ENCODE data around the gene B4GALT1.

The B4GALT1 gene, protein sequence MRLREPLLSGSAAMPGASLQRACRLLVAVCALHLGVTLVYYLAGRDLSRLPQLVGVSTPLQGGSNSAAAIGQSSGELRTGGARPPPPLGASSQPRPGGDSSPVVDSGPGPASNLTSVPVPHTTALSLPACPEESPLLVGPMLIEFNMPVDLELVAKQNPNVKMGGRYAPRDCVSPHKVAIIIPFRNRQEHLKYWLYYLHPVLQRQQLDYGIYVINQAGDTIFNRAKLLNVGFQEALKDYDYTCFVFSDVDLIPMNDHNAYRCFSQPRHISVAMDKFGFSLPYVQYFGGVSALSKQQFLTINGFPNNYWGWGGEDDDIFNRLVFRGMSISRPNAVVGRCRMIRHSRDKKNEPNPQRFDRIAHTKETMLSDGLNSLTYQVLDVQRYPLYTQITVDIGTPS

DNA sequence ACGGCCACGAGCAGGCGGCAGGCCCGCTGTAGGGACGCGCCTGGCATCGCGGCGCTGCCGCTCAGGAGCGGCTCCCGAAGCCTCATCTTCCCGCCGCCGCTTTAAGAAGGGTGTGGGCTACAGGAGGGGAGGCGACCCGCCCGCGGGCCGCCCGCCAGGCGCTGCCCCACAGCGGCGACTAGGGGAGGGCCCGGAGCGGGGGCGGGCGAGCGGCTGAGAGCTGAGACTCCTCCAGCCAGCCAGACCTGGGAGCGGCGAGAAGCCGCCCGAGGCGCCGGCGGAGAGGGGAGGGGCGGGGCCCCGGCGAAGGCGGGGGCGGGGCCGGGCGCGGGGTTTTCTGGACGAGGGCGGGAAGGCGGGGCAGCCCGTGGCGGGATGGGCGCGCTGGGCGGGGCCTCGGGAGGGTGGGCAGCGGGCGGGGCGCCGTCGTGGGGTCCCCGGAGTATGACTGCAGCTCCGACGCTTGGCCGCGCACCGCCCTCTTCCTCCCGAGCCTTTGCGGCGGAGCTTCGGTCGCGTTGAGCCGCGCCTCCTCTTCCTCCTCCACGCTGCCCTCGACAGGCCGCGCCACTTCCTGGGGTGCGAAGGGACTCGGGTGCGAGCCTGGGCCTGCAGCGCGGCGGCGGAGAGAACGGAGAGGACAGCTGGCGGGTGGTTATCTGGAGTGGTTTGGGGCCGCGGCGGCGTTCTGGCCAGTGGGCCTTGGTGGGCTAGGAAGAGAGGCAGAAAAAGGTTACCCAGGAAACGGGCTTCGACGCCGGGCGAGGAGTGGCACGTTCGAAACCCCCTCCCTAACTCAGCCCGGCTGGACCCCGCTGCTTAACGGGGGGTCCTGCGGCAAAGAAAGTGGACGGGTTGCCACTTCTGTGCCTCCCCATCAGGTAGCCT, at the start of gene B4GALT1:
Gene B4GALT1, minus strand, starts transcription at position 253 of the 888 bp plus-strand sequence. Its CDS starts 167 bp downstream, at position 86.
- DNase-seq, result peak; percentile 88

DNA sequence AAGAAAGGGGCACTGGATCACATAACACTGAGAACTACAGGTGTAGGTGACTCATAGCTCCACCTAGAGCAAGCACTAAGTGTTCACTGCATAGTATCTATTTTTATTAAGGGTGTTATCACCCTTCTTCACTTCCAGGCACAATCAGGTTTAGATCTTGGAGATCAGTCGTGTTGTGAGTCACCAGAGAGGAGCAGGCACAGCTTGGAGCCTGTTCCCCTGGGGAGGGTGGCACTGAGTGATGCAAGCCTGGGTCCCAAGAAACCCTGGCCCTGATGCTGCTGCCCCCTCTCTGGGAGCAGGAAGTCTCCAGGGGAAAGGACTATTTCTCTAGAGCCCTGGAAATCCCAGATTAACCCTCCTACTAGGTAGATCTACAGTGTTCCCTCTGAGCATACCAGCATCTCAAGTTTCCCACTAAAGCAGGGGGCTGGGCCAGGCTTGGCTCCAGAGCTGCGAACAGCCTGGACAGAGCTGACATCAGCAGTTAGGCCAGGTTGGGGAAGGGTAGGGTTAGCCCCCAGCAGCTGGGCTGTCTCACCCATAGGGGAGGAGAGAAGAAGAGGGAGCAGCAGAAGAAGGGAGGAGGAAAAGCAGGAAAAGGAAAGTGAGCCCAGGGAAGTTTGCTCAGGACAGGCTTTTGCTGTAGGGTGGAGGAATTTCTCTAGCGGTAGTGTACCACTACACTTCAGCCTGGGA, 44.7 kb upstream of the B4GALT1 start:
- no peak for DNase-seq

DNA sequence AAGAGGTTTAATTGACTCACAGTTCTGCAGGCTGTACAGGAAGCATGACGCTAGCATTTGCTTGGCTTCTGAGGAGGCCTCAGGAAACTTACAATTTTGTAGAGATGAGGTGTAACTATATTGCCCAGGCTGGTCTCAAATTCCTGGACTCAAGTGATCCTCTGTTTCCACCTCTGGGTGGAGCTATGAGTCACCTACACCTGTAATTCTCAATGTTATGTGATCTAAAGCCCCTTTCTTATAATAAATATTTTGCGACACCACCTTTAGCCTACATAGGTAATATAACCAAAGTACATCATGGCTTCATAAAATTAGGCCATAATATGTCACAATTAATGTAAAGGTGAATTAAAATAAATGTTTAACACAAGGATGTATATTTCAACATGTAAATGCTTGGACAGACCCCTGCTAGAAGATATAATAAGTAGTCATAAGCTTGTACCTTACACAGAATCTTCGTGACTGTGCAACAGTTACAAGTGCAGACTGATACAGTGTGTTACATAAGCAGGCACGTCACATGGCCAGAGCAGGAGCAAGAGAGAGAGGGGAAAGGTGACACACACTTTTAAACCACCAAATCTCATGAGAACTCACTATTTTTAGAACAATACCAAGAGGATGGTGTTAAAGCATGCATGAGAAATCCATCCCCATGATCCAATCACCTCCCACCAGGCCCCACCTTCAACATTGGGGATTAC, 43.0 kb upstream of the B4GALT1 start:
- DNase-seq, result no peak

DNA sequence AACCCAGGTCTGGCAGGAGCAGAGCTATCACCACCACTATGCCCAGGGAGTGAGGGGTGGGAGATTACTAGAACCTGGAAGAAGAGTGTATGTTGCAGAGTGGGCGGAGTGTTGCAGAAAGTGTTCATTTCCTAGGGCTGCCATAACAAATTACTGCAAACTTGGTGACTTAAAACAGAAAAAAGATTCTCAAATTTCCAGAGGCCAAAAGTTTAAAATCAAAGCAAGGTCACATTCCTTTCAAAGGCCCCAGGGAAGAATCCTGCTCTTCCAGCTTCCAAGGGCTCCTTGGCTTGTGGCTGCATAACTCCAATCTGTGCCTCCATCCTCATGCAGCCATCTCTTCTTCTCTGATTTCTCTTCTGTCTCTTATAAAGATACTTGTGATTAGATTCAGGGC, 42.3 kb upstream of the B4GALT1 start:
- no peak for DNase-seq

DNA sequence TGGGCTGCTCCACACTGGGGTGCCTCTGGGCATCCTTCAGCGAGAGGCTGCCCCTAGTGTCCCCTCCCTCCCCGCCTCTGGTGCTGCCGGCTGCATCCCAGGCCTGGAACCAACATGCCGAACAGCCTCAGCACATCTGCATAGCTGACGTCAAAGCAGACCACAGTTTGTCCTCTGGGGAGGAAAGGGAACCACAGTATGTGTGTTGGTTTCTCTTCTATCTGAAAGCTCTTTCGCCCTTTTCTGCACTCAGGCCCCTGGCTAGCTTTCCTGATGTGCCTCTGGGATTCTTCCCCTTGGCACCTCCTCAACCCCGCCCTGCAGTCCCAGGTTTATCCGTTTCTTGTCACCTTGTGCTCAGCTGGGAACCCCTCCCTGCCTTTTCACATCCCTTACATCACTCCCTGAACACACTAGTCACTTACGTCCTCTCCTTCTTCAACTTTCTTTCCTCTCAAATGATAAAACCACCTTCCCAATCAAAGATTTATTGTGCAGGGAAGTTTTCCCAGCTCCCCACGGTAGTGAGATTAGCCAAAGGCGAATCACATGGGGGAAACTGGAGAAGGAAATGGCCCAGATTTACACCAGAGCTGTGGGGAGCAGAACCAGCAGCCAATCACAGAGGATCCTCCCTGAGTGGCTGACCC, 35.5 kb upstream of the B4GALT1 start:
- DNase-seq, result no peak

DNA sequence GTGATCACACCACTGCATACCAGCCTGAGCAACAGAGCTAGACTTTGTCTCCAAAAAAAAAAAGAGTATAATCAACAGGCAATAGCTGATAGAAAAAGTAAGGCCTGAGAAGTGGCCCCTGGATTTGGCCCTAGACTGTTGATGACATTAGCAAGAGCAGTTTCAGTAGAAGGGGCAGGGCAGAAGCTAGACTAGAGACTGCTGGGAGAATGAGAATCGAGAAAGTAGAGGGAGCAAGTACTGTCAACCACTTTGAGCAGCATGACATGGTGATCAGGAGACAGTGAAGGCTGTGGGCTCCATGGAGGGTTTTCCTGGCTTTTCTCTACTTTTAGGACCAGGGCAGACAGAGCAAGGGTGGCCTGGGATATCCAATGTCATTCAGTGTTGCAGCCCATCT, 34.9 kb upstream of the B4GALT1 start:
- DNase-seq, result no peak

DNA sequence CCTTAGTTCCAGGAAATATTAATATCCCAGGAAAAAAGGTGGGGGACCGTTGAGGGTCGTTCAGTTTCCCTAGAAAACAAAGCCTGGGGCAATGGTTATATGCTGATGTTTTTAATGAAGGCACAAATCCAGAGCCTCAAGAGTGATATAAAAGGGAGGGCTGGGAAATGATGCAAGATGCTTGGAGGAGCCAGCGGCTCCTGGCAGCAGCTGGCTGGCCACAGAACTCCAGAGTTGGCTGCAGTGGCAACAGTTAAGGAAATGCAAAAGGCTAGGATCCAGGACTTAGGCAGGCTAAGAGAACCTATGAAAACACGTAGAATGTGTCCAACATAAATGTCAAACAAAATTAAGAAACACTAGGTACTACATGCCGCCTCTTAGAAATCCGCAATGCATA, 31.0 kb upstream of the B4GALT1 start:
- DNase-seq, result no peak

DNA sequence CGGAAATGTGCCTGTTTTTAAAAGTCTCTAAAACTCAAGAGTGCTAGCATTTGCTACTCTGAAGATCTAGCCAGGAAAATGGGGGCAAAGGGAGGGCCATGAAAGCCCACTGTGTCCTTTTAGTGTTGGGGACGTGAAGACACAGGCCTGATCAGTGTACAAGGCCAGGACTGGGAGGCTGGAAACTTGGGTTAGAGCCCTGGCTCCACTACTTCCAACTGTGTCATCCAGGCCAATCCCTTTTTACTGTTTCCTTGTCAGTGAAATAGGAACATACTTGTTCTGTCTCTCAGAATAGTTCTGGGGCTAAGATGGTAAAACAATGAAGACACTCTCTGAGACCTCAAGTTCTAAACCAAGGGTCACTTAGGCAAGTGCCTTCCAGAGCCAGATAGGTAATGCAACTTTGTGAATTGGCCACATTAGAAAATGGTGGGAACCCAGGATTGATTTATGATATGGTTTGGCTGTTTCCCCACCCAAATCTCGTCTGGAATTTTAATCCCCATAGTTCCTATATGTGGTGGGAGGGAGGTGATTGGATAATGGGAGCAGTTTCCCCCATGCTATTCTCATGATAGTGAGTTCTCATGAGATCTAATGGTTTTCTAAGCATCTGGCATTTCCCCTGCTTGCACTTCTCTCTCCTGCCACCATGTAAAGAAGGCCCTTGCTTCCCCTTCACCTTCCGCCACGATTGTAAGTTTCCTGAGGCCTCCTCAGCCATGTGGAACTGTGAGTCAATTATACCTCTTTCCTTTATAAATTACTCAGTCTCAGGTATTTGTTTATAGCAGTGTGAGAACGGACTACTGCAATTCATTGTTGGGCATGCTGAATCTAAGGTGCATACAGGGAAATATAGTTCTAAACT, 30.4 kb upstream of the B4GALT1 start:
- no peak for DNase-seq

DNA sequence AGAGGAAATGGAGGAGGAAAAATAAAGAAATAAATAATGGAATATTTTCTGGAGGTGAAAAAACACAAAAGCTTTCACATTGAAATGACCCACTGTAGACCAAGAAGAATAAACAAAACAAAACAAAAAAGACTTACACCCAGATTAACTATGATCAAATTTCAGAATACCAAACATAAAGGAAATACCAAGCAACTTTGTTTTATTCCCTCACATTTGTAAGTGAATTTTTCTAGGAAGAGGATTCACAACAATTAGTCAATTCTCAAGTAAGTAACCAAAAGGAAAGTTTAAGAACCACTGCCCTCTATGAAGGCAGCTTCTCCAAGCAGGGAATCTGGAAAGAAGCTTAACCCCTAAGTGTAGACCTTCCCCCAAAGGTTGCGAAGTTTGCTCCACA, 29.6 kb upstream of the B4GALT1 start:
- no peak for DNase-seq

DNA sequence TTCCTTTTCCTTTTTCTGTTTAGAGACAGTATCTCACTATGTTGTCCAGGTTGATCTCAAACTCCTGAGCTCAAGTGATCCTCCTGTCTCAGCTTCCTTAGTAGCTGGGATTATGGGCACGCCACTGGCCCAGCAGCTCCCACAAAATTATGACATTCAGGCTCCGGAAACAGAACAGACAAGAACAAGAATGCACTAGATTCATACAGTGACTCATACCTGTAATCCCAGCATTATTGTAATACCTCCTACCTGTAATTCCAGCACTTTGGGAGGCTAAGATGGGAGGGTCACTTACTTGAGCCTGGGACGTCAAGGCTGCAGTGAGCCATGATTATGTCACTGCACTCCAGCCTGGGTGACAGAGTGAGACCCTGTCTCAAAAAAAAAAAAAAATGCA, 26.7 kb upstream of the B4GALT1 start:
- no peak for DNase-seq

DNA sequence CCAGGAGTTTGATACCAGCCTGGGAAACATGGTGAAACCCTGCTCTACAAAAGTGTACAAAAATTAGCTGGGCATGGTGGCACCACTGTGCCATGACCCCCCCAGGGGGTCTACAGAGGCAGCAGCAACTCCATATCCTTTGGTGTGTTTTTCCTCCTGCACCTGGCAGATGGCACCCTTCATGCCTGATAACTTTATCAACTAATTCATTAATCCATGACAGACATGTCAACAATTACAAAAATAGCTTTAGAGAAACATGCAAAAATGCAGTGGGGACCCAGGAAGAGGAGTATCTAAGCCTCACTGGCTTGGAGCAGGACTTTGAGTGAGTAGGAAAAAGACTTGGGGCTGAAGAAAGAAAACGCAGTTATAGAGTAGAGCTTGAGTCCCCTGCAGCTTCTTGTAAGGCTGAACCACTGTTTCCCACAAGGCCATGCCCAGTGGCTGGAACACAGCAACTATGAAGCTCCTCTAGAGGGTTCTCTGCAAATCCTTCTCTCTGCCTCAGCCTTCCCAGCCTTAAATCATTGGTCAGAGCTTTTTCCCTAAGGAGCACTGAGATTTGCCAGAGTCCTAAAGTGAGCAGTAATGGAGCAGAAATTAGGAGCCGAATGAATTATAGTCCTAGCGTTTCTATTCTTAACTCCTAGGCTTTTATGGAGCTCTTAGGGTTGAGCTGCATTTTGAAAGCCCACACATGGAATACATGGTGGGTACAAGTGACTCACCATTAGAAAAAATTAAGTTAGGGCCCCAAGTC, 25.5 kb upstream of the B4GALT1 start:
- DNase-seq, result no peak

DNA sequence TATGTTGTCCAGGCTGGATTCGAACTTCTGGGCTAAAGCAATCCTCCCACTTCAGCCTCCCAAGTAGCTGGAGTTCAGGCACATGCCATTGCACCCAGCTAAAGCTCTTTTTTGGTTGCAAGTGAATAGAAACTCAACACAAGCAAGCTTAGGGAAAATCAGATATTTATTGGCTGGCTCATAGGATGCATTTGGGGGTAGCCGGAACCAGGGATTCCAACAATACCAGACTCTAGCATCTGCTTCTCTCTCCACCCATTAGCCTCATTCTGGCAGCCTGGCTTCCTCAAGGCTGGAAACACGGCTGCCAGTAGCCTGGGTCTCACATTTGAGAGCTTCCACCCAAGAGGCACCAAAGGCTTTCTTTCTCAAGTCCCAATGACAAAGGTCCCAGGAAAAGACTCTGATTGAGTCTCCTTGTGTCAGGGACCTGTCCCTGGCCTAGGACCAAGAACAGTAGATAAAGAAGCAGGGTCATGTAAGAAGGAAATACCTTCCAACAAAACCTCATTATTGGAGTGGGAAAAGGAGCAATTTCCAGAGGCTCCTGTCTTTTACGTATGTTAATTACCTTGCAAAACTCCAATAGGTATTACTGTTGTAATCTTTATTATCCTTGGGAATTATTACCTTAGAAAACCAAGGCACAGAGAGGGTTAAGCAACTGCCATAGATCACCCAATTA, 23.0 kb upstream of the B4GALT1 start:
- no peak for DNase-seq

DNA sequence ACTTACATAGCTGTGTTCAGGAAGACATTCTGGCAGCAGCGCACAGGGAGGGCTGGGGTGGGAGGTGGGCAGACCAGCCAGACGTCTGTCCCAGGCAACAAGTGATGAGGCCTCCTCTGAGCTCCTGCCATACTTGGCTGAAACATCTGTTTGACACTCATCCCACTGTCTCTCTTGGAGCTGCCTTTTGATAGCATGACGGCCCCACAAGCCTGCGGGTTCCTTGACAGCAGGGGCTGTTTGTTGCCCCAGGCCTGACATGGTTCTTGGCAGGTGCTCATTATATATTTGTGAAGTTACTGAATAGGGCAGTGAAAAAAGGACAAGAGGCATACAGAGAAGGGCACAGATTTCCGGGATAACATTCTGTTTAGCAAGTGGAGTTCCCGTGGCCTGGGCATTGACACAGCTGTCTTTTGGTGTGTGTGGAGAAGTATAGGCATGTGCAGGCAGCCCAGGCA, 22.2 kb upstream of the B4GALT1 start:
- DNase-seq, result no peak

DNA sequence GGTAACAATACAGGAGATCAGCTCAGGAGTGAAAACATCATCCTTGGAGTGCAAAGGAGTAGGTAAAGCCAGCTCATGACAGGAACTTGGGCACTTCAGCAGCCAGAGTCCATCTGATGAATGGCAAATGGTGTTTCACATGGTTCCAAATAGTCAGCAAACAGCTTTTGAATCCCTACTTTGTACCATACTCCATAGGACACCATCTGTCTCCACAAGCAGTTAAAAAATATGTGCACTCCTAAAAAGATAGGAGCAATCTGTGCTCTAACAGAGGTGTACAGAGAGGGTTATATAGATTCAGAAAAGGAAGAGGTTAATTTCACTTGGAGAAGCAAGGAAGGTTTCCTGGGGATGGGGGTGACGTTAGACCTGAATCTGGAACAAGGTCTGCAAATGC, 21.6 kb upstream of the B4GALT1 start:
- DNase-seq, result no peak

DNA sequence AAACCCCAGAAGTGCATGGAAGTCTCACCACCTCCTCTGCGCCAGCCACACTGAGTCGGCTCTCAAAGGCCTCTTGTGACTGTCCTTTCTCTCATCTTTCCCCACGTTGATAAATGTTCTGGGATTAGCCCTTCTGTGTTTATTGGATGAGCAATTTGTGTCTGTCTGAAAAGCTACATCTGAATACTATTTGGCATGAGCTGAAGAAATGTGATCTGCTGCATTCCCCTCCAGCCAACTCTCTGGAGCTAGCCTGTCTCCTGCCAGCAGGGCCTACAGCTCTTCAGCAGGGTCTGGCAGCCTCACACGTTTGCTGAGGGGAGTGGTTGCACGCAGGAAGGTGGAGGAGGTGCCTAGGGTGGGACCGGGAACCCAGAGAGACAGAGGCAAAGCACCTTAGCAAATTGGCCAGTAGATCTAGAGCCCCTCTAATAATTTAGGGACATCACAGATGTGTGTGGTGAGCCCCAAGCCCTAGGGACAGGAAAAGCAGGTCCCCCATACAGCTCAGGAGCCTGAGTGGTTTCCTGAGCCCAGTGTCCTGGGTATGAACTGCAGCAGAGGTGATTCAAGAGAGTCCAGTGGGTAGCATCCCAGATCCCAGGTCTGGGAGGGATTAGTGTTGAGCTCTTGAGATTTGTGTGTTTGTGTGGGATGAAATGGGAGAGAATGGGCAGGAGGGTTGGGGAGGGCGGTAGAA, 20.5 kb upstream of the B4GALT1 start:
- DNase-seq, result no peak

DNA sequence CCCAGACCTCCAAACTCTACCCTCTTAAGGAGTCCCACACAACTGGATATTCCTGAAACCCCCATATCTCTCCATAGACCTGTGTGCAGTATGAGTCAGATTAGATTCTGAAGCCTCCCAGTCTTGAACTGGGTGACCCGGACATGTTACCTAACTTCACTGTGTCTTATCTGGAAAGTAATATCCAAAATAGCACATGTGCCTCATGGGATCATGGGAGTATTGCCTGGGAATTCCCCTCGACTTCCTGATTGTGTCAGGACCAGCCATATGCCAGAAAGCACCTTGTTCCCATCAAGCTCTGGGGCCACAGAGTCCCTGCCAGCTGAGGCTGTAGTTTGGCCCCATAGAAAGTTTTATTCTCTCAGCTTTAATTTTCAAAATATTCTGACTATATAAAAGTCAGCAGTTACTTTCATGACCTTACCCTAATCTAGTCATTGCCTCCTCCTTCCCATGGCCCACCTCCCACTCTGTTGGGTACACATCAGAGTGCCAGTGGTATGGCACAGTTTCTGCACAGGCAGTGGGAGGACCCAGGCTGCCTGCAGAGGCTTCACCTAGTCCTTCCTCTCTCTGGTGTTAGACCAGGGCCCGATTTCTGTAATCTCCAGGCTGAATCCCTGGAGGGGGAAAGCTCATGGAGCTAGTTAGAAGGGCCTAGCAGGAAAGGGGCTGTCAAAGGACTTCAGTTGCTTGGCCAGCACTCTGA, 19.5 kb upstream of the B4GALT1 start:
- DNase-seq, result no peak

DNA sequence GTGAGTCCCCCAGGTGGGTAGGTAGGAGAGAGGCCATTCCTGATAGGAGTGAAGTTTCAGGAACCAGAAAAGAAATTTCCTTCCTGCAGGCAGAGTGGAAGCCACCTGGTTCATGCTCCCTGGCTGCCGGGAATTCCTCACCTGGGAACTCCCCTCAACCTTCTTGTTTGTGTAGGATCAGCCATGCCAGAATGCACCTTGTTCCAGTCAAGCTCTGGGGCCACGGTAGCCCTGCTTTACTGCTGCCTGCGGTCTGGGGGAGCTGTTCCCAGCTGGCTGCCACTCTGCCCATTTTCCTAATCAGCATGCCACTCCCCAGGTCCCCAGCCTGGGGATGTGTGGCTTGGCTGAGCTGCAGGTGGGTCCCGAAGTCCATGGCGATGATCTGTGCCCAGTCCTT, 18.7 kb upstream of the B4GALT1 start:
- DNase-seq, result no peak

DNA sequence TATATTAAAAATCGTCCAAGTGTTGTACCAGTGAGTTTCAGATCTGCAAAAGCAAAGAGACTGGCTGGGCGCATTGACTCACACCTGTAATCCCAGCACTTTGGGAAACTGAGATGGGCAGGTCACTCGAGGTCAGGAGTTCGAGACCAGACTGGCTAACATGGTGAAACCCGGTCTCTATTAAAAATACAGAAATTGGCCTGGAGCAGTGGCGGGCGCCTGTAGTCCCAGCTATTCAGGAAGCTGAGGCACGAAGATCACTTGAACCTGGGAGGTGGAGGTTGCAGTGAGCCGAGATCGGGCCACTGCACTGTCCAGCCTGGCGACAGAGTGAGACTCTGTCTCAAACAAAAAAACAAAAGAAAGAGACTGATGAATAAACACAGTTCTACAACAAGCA, 18.3 kb upstream of the B4GALT1 start:
- DNase-seq, result no peak
